Measurements from ENCODE around the gene BTBD6. TPM values are rescaled to one million over a fixed set of nuclear protein-coding genes. Genes with fewer than 3 reads are reported as not detected.

The BTBD6 gene
- total RNA-seq, result 58.2 and 58.8 TPM in 2 replicates

DNA sequence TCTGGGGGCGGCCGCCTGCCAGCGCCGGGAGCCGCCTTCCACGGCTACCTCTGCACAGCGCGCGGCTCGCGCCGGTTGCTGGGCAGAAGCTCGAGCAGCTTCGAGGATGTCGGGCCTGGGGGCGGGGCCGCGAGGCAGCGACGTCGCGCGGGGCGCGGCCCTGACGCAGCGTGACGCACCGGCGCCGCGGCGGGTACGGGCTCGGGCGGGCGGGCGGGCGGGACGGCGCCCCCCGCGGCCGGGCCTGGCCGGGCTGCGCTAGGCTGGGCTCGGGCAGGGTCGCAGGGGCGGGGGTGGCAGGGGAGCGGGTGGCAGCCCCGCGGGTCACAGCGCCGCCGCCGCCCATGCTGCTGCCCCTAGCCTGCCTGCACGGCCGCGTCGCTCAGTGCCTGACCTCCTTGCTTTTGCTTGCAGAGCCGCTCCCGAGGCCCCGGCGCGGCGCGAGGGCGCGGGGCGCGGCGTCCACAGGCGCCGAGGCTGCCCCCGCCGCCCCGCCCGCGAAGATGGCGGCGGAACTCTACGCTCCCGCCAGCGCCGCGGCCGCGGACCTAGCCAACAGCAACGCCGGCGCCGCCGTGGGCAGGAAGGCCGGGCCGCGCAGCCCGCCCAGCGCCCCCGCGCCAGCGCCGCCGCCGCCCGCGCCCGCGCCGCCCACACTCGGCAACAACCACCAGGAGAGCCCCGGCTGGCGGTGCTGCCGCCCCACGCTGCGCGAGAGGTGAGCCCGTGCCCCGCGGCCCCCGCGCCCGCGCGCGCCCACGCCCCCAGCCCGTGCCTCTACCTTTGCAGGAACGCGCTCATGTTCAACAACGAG, at the start of gene BTBD6:
Gene BTBD6, plus strand, starts transcription at position 166 of the 814 bp plus-strand sequence. Its CDS starts 179 bp downstream, at position 345.

Other genes with a start within 250 kb of the BTBD6 start
- gene CDCA4, start 227.4 kb upstream of the BTBD6 start, total RNA-seq, result 39.2 and 45.6 TPM in 2 replicates
- gene GPR132, start 183.1 kb upstream of the BTBD6 start, total RNA-seq, result not detected in 2 replicates
- 47.0 and 50.1 TPM in 2 replicates for gene JAG2, start 79.8 kb upstream of the BTBD6 start, total RNA-seq
- 36.2 and 72.2 TPM in 2 replicates for gene NUDT14, start 67.2 kb upstream of the BTBD6 start, total RNA-seq
- 49.3 and 56.0 TPM in 2 replicates for gene BRF1, start 52.5 kb downstream of the BTBD6 start, total RNA-seq
- gene PACS2, start 66.2 kb downstream of the BTBD6 start, total RNA-seq, result 69.9 and 99.9 TPM in 2 replicates
- 0.10 TPM in 1 of 2 replicates, not detected in the other for gene TEX22, start 150.0 kb downstream of the BTBD6 start, total RNA-seq
- 78.7 and 121 TPM in 2 replicates for gene MTA1, start 171.3 kb downstream of the BTBD6 start, total RNA-seq
- 236 and 296 TPM in 2 replicates for gene CRIP2, start 226.3 kb downstream of the BTBD6 start, total RNA-seq
- 1.1 and 2.0 TPM in 2 replicates for gene CRIP1, start 238.4 kb downstream of the BTBD6 start, total RNA-seq
- gene TEDC1, start 242.7 kb downstream of the BTBD6 start, total RNA-seq, result 11.1 and 15.9 TPM in 2 replicates

Data from vein endothelial cell (primary cell).